ENCODE results near the gene NUDCD2.

NUDCD2 gene

GRCh38 chr5:163402007-163402406 is 57.9 kb downstream of the NUDCD2 start:
- no peak for TF ChIP-seq EP300 (IDR thresholded peaks at IDR 0.05; ENCODE audit: borderline replicate concordance)
- no peak for TF ChIP-seq USF1 (IDR thresholded peaks at IDR 0.05)
- TF ChIP-seq TEAD4 (IDR thresholded peaks at IDR 0.05), result no peak
- no peak for TF ChIP-seq TCF12 (IDR thresholded peaks at IDR 0.05; ENCODE audit: low read depth)
- TF ChIP-seq NFIC (IDR thresholded peaks at IDR 0.05), result no peak
- no peak for TF ChIP-seq TAF1 (IDR thresholded peaks at IDR 0.05; ENCODE audit: low read depth)
- TF ChIP-seq, protein P1, sequence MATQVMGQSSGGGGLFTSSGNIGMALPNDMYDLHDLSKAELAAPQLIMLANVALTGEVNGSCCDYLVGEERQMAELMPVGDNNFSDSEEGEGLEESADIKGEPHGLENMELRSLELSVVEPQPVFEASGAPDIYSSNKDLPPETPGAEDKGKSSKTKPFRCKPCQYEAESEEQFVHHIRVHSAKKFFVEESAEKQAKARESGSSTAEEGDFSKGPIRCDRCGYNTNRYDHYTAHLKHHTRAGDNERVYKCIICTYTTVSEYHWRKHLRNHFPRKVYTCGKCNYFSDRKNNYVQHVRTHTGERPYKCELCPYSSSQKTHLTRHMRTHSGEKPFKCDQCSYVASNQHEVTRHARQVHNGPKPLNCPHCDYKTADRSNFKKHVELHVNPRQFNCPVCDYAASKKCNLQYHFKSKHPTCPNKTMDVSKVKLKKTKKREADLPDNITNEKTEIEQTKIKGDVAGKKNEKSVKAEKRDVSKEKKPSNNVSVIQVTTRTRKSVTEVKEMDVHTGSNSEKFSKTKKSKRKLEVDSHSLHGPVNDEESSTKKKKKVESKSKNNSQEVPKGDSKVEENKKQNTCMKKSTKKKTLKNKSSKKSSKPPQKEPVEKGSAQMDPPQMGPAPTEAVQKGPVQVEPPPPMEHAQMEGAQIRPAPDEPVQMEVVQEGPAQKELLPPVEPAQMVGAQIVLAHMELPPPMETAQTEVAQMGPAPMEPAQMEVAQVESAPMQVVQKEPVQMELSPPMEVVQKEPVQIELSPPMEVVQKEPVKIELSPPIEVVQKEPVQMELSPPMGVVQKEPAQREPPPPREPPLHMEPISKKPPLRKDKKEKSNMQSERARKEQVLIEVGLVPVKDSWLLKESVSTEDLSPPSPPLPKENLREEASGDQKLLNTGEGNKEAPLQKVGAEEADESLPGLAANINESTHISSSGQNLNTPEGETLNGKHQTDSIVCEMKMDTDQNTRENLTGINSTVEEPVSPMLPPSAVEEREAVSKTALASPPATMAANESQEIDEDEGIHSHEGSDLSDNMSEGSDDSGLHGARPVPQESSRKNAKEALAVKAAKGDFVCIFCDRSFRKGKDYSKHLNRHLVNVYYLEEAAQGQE (IDR thresholded peaks at IDR 0.05; ENCODE audit: low read depth), result no peak

DNA sequence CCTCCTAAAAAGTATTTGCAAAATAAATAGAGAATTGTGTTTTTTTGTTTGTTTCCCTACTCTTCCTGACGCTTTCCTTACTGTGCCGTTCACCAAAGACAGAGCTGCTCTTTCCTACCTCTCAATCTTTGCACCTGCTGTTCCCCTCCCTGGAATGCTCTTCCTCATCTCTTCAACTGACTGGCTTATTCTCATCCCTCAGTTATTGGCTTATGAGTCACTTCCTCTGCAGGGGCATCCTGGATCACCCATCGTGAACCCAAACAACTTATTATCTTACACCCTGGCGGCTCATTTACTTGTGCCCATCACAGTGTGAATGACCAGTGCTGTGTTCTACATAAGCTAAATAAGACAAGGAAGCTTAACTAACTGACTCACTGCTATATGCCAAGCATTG is 58.6 kb downstream of the NUDCD2 start:
- no peak for TF ChIP-seq YY1 (IDR thresholded peaks at IDR 0.05; ENCODE audit: low read depth)
- no peak for TF ChIP-seq FOXM1 (IDR thresholded peaks at IDR 0.05; ENCODE audit: borderline replicate concordance, low read depth)
- no peak for TF ChIP-seq ZBTB7A (IDR thresholded peaks at IDR 0.05; ENCODE audit: low read depth)
- TF ChIP-seq EGR1 (IDR thresholded peaks at IDR 0.05), result no peak
- no peak for TF ChIP-seq MAX (IDR thresholded peaks at IDR 0.05)
- TF ChIP-seq RAD21 (IDR thresholded peaks at IDR 0.05; ENCODE audit: low read depth), result no peak

GRCh38 chr5:163399923-163400322 is 60.0 kb downstream of the NUDCD2 start:
- TF ChIP-seq CREB1 (IDR thresholded peaks at IDR 0.05; ENCODE audit: low read depth) (no peak), TAF1 (IDR thresholded peaks at IDR 0.05; ENCODE audit: low read depth) (no peak), YY1 (IDR thresholded peaks at IDR 0.05; ENCODE audit: low read depth) (no peak), EP300 (IDR thresholded peaks at IDR 0.05; ENCODE audit: borderline replicate concordance) (no peak), FOXM1 (IDR thresholded peaks at IDR 0.05; ENCODE audit: borderline replicate concordance, low read depth) (no peak), ZBTB7A (IDR thresholded peaks at IDR 0.05; ENCODE audit: low read depth) (no peak), TEAD4 (IDR thresholded peaks at IDR 0.05) (no peak), MAX (IDR thresholded peaks at IDR 0.05) (no peak), TCF12 (IDR thresholded peaks at IDR 0.05; ENCODE audit: low read depth) (no peak), CEBPB (IDR thresholded peaks at IDR 0.05) (no peak), NFIC (IDR thresholded peaks at IDR 0.05) (no peak), USF1 (IDR thresholded peaks at IDR 0.05) (no peak), EGR1 (IDR thresholded peaks at IDR 0.05) (no peak), RAD21 (IDR thresholded peaks at IDR 0.05; ENCODE audit: low read depth) (no peak)
- TF ChIP-seq, protein P1 (IDR thresholded peaks at IDR 0.05; ENCODE audit: low read depth), result no peak

- TF ChIP-seq FOXM1 (IDR thresholded peaks at IDR 0.05; ENCODE audit: borderline replicate concordance, low read depth), result no peak
- no peak for TF ChIP-seq ZBTB7A (IDR thresholded peaks at IDR 0.05; ENCODE audit: low read depth)
- TF ChIP-seq CEBPB (IDR thresholded peaks at IDR 0.05), result no peak
- TF ChIP-seq TCF12 (IDR thresholded peaks at IDR 0.05; ENCODE audit: low read depth), result no peak
- TF ChIP-seq TEAD4 (IDR thresholded peaks at IDR 0.05), result no peak
- no peak for TF ChIP-seq RAD21 (IDR thresholded peaks at IDR 0.05; ENCODE audit: low read depth)
- no peak for TF ChIP-seq NFIC (IDR thresholded peaks at IDR 0.05)
- no peak for TF ChIP-seq EGR1 (IDR thresholded peaks at IDR 0.05)
- TF ChIP-seq MAX (IDR thresholded peaks at IDR 0.05), result no peak
- TF ChIP-seq, protein P1 (IDR thresholded peaks at IDR 0.05; ENCODE audit: low read depth), result no peak
- no peak for TF ChIP-seq USF1 (IDR thresholded peaks at IDR 0.05)
- TF ChIP-seq EP300 (IDR thresholded peaks at IDR 0.05; ENCODE audit: borderline replicate concordance), result no peak
- no peak for TF ChIP-seq TAF1 (IDR thresholded peaks at IDR 0.05; ENCODE audit: low read depth)
Measured at GRCh38 chr5:163397354-163397753, 62.5 kb downstream of the NUDCD2 start.

Data from Ishikawa (cell line).